ENCODE measurements around the gene MUL1.

- no peak for TF ChIP-seq POLR2AphosphoS5 (IDR thresholded peaks at IDR 0.05)
- TF ChIP-seq, protein P1, sequence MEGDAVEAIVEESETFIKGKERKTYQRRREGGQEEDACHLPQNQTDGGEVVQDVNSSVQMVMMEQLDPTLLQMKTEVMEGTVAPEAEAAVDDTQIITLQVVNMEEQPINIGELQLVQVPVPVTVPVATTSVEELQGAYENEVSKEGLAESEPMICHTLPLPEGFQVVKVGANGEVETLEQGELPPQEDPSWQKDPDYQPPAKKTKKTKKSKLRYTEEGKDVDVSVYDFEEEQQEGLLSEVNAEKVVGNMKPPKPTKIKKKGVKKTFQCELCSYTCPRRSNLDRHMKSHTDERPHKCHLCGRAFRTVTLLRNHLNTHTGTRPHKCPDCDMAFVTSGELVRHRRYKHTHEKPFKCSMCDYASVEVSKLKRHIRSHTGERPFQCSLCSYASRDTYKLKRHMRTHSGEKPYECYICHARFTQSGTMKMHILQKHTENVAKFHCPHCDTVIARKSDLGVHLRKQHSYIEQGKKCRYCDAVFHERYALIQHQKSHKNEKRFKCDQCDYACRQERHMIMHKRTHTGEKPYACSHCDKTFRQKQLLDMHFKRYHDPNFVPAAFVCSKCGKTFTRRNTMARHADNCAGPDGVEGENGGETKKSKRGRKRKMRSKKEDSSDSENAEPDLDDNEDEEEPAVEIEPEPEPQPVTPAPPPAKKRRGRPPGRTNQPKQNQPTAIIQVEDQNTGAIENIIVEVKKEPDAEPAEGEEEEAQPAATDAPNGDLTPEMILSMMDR (IDR thresholded peaks at IDR 0.05 in 8 of 11, conservative IDR thresholded peaks at IDR 0.05 in 3 of 11) = no peak
- TF ChIP-seq POLR2A (IDR thresholded peaks at IDR 0.05) = no peak
Measured at GRCh38 chr1:20472860-20473711, 34.9 kb downstream of the MUL1 start.
